Measurements from ENCODE around the gene TIMM50.

The TIMM50 gene

DNA sequence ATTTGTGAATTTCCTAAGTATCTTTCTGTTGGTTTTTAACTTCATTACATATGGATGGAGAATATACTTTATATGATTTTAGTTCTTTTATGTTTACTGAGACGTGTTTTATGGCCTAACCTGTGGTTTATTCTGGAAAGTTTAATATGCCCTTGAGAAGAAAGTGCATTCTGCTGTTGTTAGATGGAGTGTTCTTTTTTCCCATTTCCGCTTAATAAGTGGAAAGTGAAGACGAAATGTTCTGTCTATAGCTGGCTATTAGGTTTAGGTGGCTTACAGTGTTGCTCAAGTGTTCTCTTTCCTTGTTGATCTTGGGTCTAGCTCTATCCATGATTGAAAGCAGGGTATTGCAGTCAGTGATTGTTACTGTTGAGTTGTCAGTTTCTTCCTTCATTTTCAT, 17.2 kb upstream of the TIMM50 start:
- no peak for FAIRE-seq
- no peak for DNase-seq (ENCODE audit: insufficient read length, low spot score)
- TF ChIP-seq CTCF (IDR thresholded peaks at IDR 0.05; ENCODE audit: insufficient read depth, missing control alignments) = no peak

GRCh38 chr19:39465956-39466747, 14.5 kb upstream of the TIMM50 start:
- FAIRE-seq (no peak), DNase-seq (ENCODE audit: insufficient read length, low spot score) (no peak)
- TF ChIP-seq CTCF (IDR thresholded peaks at IDR 0.05; ENCODE audit: insufficient read depth, missing control alignments) = no peak

DNA sequence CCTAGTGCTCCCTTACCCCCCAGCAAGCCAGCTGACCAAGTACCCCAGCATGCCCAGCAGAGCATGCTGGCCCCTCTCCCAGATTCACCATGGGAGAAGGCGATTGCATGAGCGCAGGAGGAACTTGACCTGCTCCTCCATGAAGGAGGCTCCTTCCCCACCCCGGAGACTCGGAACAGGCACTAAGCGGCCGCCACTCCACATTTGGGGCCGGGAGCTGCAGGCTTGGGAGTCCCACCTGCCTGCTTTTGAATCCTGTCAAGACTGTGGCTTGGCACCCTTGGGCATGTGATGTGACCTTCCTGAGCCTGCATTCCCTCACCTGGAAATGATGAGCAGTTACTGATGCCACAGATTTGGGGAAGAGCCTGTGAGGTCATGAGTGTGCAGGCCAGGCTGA, 12.7 kb upstream of the TIMM50 start:
- FAIRE-seq (no peak), DNase-seq (ENCODE audit: insufficient read length, low spot score) (no peak)
- no peak for TF ChIP-seq CTCF (IDR thresholded peaks at IDR 0.05; ENCODE audit: insufficient read depth, missing control alignments)

GRCh38 chr19:39469036-39469435, 11.6 kb upstream of the TIMM50 start:
- no peak for DNase-seq (ENCODE audit: insufficient read length, low spot score)
- TF ChIP-seq CTCF (IDR thresholded peaks at IDR 0.05; ENCODE audit: insufficient read depth, missing control alignments) = no peak
- no peak for FAIRE-seq

DNA sequence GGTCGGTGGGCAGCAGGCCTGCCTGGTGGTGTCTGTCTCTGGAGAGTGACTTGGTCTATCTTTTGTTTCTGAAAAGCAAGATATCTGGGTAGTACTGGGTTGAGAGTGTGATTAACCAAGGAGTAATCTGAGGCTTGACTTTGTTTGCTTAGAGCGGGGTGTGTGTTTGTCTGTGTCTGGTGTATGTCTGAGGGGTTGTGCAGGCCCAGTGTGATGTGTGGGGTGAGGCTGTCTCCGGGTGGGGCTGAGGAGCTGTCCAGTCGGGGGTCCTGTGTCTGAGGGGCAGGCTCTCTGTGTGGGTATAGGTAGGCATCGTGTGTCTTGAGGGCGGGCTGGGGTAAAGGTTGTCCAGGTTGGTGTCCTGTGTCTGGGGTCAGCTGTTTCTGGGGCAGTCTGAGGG, 11.1 kb upstream of the TIMM50 start:
- FAIRE-seq (no peak), DNase-seq (ENCODE audit: insufficient read length, low spot score) (no peak)
- TF ChIP-seq CTCF (IDR thresholded peaks at IDR 0.05; ENCODE audit: insufficient read depth, missing control alignments) = no peak

GRCh38 chr19:39470724-39471339, 9.8 kb upstream of the TIMM50 start:
- TF ChIP-seq CTCF (IDR thresholded peaks at IDR 0.05; ENCODE audit: insufficient read depth, missing control alignments) = no peak
- FAIRE-seq = no peak
- DNase-seq (ENCODE audit: insufficient read length, low spot score) = no peak

All from D721Med (cell line).